H9 (cell line): ENCODE measurements around the gene SPATA25. TPM values are rescaled to one million over a fixed set of nuclear protein-coding genes. Genes with fewer than 3 reads are reported as not detected.
A peak's percentile ranks its signal among the peaks of the same experiment; 100 is the strongest.

Experiments
- DNase-seq: peaks from one replicate; pipeline ENCODE4 v3.0.0-alpha.2; 2017
- H2AFZ ChIP-seq: one replicate; pipeline ENCODE4 v1.6.1; 2013; ENCODE audit warnings: mild to moderate bottlenecking, low read length, control low read depth, moderate library complexity
- H2AK5ac ChIP-seq: 2 replicates; pipeline ENCODE4 v1.6.1; 2013; ENCODE audit warnings: low read length, control low read depth, mixed read lengths; ENCODE audit not compliant: insufficient read length
- H2BK120ac ChIP-seq: one replicate; pipeline ENCODE4 v1.6.1; 2013; ENCODE audit warnings: low read depth, mild to moderate bottlenecking, low read length, control low read depth, inconsistent platforms; ENCODE audit not compliant: poor library complexity, severe bottlenecking
- H2BK12ac ChIP-seq: 2 replicates; pipeline ENCODE4 v1.6.1; 2013; ENCODE audit warnings: low read length, control low read depth, mixed read lengths, low read depth; ENCODE audit not compliant: insufficient read length
- H2BK15ac ChIP-seq: 2 replicates; pipeline ENCODE4 v1.6.1; 2013; ENCODE audit warnings: low read depth, low read length, control low read depth
- H2BK20ac ChIP-seq: one replicate; pipeline ENCODE4 v1.6.1; 2013; ENCODE audit warnings: low read depth, mild to moderate bottlenecking, low read length, control low read depth, inconsistent platforms; ENCODE audit not compliant: poor library complexity, severe bottlenecking
- H2BK5ac ChIP-seq: 2 replicates; pipeline ENCODE4 v1.6.1; 2013; ENCODE audit warnings: low read length, control low read depth, mixed read lengths; ENCODE audit not compliant: insufficient read length
- H3K14ac ChIP-seq: 2 replicates; pipeline ENCODE4 v1.6.1; 2013; ENCODE audit warnings: low read length, control low read depth; ENCODE audit not compliant: insufficient read depth
- H3K18ac ChIP-seq: 2 replicates; pipeline ENCODE4 v1.6.1; 2013; ENCODE audit warnings: low read depth, mild to moderate bottlenecking, mixed read lengths, low read length, control low read depth; ENCODE audit not compliant: insufficient read length
- H3K23ac ChIP-seq: 2 replicates; pipeline ENCODE4 v1.6.1; 2013; ENCODE audit warnings: low read length, control low read depth, mixed read lengths, low read depth; ENCODE audit not compliant: insufficient read length
- H3K23me2 ChIP-seq: 2 replicates; pipeline ENCODE4 v1.6.1; 2013; ENCODE audit warnings: low read depth, mild to moderate bottlenecking, mixed read lengths, low read length, control low read depth; ENCODE audit not compliant: insufficient read length, poor library complexity, severe bottlenecking
- H3K27ac ChIP-seq: 2 replicates; pipeline ENCODE4 v1.5.1; 2013; ENCODE audit warnings: low read length, control low read depth, mixed read lengths, low read depth; ENCODE audit not compliant: insufficient read length
- H3K27me3 ChIP-seq: 2 replicates; pipeline ENCODE4 v1.6.1; 2013; ENCODE audit warnings: low read length, control low read depth, inconsistent platforms; ENCODE audit not compliant: insufficient read depth
- H3K4ac ChIP-seq: 2 replicates; pipeline ENCODE4 v1.6.1; 2013; ENCODE audit warnings: low read depth, mild to moderate bottlenecking, control low read depth, inconsistent platforms, low read length, moderate library complexity
- H3K4me1 ChIP-seq: 2 replicates; pipeline ENCODE4 v1.6.1; 2013; ENCODE audit warnings: low read length, control low read depth, inconsistent platforms; ENCODE audit not compliant: insufficient read depth
- H3K4me2 ChIP-seq: 2 replicates; pipeline ENCODE4 v1.6.1; 2013; ENCODE audit warnings: low read length, control low read depth, mixed read lengths; ENCODE audit not compliant: insufficient read length, insufficient read depth
- H3K56ac ChIP-seq: 2 replicates; pipeline ENCODE4 v1.6.1; 2013; ENCODE audit warnings: low read depth, mild to moderate bottlenecking, mixed read lengths, low read length, control low read depth; ENCODE audit not compliant: insufficient read length
- H3K79me1 ChIP-seq: 2 replicates; pipeline ENCODE4 v1.6.1; 2013; ENCODE audit warnings: low read depth, mild to moderate bottlenecking, moderate library complexity, low read length, control low read depth, inconsistent platforms; ENCODE audit not compliant: insufficient read depth, poor library complexity, severe bottlenecking
- H3K79me2 ChIP-seq: 2 replicates; pipeline ENCODE4 v1.6.1; 2013; ENCODE audit warnings: low read length, control low read depth, inconsistent platforms; ENCODE audit not compliant: insufficient read depth
- H3K9ac ChIP-seq: 2 replicates; pipeline ENCODE4 v1.6.1; 2013; ENCODE audit warnings: low read length, control low read depth, mixed read lengths; ENCODE audit not compliant: insufficient read length; ENCODE audit errors: extremely low read depth
- H3K9me3 ChIP-seq: one replicate; pipeline ENCODE4 v1.6.1; 2013; ENCODE audit warnings: low read depth, low read length, inconsistent platforms; ENCODE audit not compliant: control insufficient read depth
- H3T11ph ChIP-seq: one replicate; pipeline ENCODE4 v1.6.1; 2013; ENCODE audit warnings: mild to moderate bottlenecking, low read length, control low read depth, inconsistent platforms
- H4K20me1 ChIP-seq: one replicate; pipeline ENCODE4 v1.6.1; 2013; ENCODE audit not compliant: control insufficient read depth, insufficient read length, insufficient read depth
- H4K5ac ChIP-seq: 2 replicates; pipeline ENCODE4 v1.6.1; 2013; ENCODE audit warnings: low read depth, mild to moderate bottlenecking, mixed read lengths, low read length, control low read depth; ENCODE audit not compliant: insufficient read length
- H4K8ac ChIP-seq: replicated peaks from 2 replicates; pipeline ENCODE4 v1.6.1; 2013; ENCODE audit warnings: low read length, control low read depth, mixed read lengths, low read depth; ENCODE audit not compliant: insufficient read length
- H4K91ac ChIP-seq: 2 replicates; pipeline ENCODE4 v1.6.1; 2013; ENCODE audit warnings: low read depth, mild to moderate bottlenecking, moderate library complexity, mixed read lengths, low read length, control low read depth; ENCODE audit not compliant: insufficient read length
- H3K27ac Mint-ChIP-seq, 3 experiments: 2 replicates in 2 of 3; 3 replicates in 1 of 3; pipeline ENCODE4 v1.8.0; 2020 to 2021; ENCODE audit warnings: mixed read lengths in 3 of 3, mild to moderate bottlenecking in 1 of 3, moderate library complexity in 1 of 3
- H3K27me3 Mint-ChIP-seq: 2 replicates; pipeline ENCODE4 v1.8.0; 2021; ENCODE audit warnings: low read depth, mild to moderate bottlenecking, moderate library complexity, mixed read lengths
- H3K36me3 Mint-ChIP-seq, 3 experiments: 2 replicates in 2 of 3; 3 replicates in 1 of 3; pipeline ENCODE4 v1.8.0; 2020 to 2021; ENCODE audit warnings: low read depth in 3 of 3, mixed read lengths in 3 of 3; ENCODE audit not compliant: insufficient read depth in 1 of 3
- H3K4me1 Mint-ChIP-seq, 2 experiments: 2 replicates each; pipeline ENCODE4 v1.8.0; 2020; ENCODE audit warnings: mixed read lengths in 2 of 2
- H3K4me3 Mint-ChIP-seq, 2 experiments: 2 replicates in 1 of 2; 3 replicates in 1 of 2; pipeline ENCODE4 v1.8.0; 2020 to 2021; ENCODE audit warnings: mild to moderate bottlenecking in 2 of 2, mixed read lengths in 2 of 2, moderate library complexity in 1 of 2
- H3K9me3 Mint-ChIP-seq, 2 experiments: 2 replicates in 1 of 2; 3 replicates in 1 of 2; pipeline ENCODE4 v1.8.0; 2020; ENCODE audit warnings: mild to moderate bottlenecking in 2 of 2, mixed read lengths in 2 of 2, moderate library complexity in 1 of 2
- WGBS: extraction: QIAGEN DNeasy Blood & Tissue Kit; methylation state at CpG from one replicate; pipeline ENCODE4 v1.1.7; 2013; ENCODE audit warnings: missing lambda C conversion rate, low lambda C conversion rate, mixed read lengths; ENCODE audit not compliant: insufficient read length; ENCODE audit errors: extremely low coverage; 5-methylcytosine and 5-hydroxymethylcytosine counted together
- total RNA-seq: library from RNA; stranded (reverse); gene quantifications from 2 replicates; pipeline ENCODE4 v1.2.1, GENCODE V29; 2021
- TF ChIP-seq, protein P1 (sequence below): fragments of 200-600 bp; sonication (generic); conservative IDR thresholded peaks from 3 replicates; pipeline ENCODE4 v1.8.0; 2021; ENCODE audit warnings: antibody characterized with exemption, mild to moderate bottlenecking

The SPATA25 gene
- total RNA-seq, 1 experiment from 2014 or later = 2.4 TPM

DNA sequence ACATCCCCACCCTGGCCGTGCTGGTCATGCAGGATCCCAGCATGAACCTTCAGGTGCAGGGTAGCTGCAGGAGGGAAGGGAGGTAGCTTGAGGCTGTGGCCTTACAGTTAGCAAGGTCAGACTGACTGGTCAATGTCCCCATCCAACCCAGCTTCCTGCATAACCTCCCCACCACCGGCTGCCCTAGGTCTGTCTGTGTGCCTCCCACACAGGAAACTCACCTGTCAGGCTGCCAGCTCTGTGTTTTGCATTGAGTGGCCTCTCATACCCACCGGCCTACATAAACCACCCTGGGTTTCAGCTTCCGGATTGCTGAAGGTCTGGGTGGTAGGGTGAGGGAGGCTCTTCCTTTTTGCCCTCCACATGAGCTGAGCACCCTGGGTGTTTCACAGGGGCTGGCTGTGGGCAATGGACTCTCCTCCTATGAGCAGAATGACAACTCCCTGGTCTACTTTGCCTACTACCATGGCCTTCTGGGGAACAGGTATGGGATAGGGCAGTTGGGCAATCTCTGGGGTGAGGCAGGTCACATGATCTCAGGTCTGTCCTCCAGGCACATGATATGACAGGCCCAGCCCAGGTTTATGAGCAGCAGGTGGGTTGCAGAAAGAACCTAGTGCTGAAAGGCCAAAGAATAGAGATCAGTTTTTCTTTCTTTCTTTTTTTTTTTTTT lies 5.5 kb upstream of the SPATA25 start:
- Mint-ChIP-seq H3K36me3 (peaks cover 12 to 41% (median 34%) of the 10 kb centered on the region in 3 experiments), H3K4me1 (peaks cover 5 to 14% of the 10 kb centered on the region in 2 experiments; a peak in 3 of 4 replicates)

More for the DNA sequence above, 5.5 kb upstream of the SPATA25 start:
- Mint-ChIP-seq H3K27me3 (no peaks in the 10 kb centered on the region; the same call in 1 of the 2 replicates), H3K27ac (no peak overlapping the region), H3K4me3 (peak overlapping the region; percentile 85 to 92; a peak in 4 of 5 replicates), H3K9me3 (no peaks in the 10 kb centered on the region)
- Histone ChIP-seq H4K5ac (no peak overlapping the region), H2BK20ac (no peak overlapping the region), H3K56ac (no peak overlapping the region), H3K9me3 (no peaks in the 10 kb centered on the region), H4K8ac (no peak overlapping the region), H2BK12ac (no peak overlapping the region), H4K20me1 (no peaks in the 10 kb centered on the region), H3K9ac (no peak overlapping the region), H3K4me2 (no peak overlapping the region), H2AFZ (no peak overlapping the region), H3T11ph (no peak overlapping the region), H3K23ac (no peak overlapping the region), H3K4me1 (no peaks in the 10 kb centered on the region), H3K23me2 (peaks cover 13% of the 10 kb centered on the region), H4K91ac (no peak overlapping the region), H2BK120ac (no peak overlapping the region), H3K79me1 (no peaks in the 10 kb centered on the region), H2AK5ac (no peak overlapping the region), H3K14ac (no peak overlapping the region), H2BK15ac (no peak overlapping the region), H2BK5ac (no peak overlapping the region), H3K27me3 (no peaks in the 10 kb centered on the region), H3K79me2 (no peaks in the 10 kb centered on the region), H3K4ac (no peak overlapping the region), H3K27ac (no peak overlapping the region), H3K18ac (no peak overlapping the region)
- DNase-seq = no peak
- TF ChIP-seq, protein P1, sequence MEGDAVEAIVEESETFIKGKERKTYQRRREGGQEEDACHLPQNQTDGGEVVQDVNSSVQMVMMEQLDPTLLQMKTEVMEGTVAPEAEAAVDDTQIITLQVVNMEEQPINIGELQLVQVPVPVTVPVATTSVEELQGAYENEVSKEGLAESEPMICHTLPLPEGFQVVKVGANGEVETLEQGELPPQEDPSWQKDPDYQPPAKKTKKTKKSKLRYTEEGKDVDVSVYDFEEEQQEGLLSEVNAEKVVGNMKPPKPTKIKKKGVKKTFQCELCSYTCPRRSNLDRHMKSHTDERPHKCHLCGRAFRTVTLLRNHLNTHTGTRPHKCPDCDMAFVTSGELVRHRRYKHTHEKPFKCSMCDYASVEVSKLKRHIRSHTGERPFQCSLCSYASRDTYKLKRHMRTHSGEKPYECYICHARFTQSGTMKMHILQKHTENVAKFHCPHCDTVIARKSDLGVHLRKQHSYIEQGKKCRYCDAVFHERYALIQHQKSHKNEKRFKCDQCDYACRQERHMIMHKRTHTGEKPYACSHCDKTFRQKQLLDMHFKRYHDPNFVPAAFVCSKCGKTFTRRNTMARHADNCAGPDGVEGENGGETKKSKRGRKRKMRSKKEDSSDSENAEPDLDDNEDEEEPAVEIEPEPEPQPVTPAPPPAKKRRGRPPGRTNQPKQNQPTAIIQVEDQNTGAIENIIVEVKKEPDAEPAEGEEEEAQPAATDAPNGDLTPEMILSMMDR = no peak
- WGBS = no CpG with 5 or more reads among the region's 4 CpGs
